ENCODE data around the gene DDX51. TPM values are rescaled to one million over a fixed set of nuclear protein-coding genes. Genes with fewer than 3 reads are reported as not detected.

Gene DDX51
- total and polyA plus RNA-seq, 2 donors (not counting 1 experiment from before 2014, with no cell fraction given) = 46.3 to 60.8 TPM

DNA sequence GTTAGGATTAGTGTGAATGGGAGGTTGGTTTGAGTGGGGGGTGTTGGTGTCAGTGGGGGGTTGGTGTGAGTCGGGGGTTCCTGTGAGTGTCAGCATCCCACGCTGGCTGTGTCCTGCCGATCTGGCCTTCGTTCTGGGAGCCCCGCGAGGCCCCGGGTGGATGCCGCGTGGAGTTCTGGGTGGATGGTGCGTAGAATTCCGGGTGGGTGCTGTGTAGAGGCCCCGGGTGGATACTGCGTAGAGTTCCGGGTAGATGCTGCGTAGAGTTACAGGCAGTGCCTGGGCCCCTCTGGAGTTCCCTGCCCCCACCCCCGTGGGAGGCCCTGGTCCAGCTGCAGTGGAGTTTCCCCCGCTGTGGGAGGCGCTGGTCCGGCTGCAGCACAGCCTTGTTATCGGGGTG lies 8.8 kb upstream of the DDX51 start:
- WGBS (ENCODE audit: insufficient coverage) = 96% methylated on average over 16 of the region's 20 CpGs
- no peak for DNase-seq

GRCh38 chr12:132152411-132152821 lies 8.3 kb upstream of the DDX51 start:
- DNase-seq = no peak
- POLR2A ChIA-PET = no interaction called here
- no peaks in the 10 kb centered on the region for H3K9me3 Mint-ChIP-seq (ENCODE audit: insufficient read depth)

More for the DNA sequence above, 8.8 kb upstream of the DDX51 start:
- Histone ChIP-seq H3K4me1 (ENCODE audit: control insufficient read depth in 2 of 2, insufficient read depth in 2 of 2, low read length in 2 of 2) (peaks cover 3 to 11% of the 10 kb centered on the region in 2 donors), H2AFZ (ENCODE audit: insufficient read depth, low read depth, low read length, poor library complexity, severe bottlenecking) (no peak overlapping the region), H3K27me3 (replicated peaks in 1 of 4; ENCODE audit: control extremely low read depth in 1 of 4, control insufficient read depth in 3 of 4, insufficient read depth in 4 of 4, low read length in 3 of 4) (no peaks in the 10 kb centered on the region), H3K4me3 (ENCODE audit: control extremely low read depth in 1 of 5, extremely low read depth in 1 of 5, insufficient read depth in 1 of 5, low read depth in 2 of 5, low read length in 4 of 5) (no peak overlapping the region), H3K9ac (ENCODE audit: low read length) (no peak overlapping the region), H3K9me3 (ENCODE audit: control extremely low read depth in 1 of 3, control insufficient read depth in 2 of 3, insufficient read depth in 1 of 3, low read length in 2 of 3) (no peaks in the 10 kb centered on the region), H3K79me2 (ENCODE audit: control insufficient read depth, insufficient read depth, low read length) (peaks cover 17% of the 10 kb centered on the region), H3K4me2 (replicated peaks; ENCODE audit: low read depth, low read length, poor library complexity, severe bottlenecking) (no peak overlapping the region), H3K27ac (ENCODE audit: low read length in 2 of 2) (no peak overlapping the region), H4K20me1 (ENCODE audit: control insufficient read depth, insufficient read depth, low read length, poor library complexity, severe bottlenecking) (peaks cover 13% of the 10 kb centered on the region), H3K36me3 (replicated peaks in 1 of 2; ENCODE audit: control extremely low read depth in 1 of 2, control insufficient read depth in 1 of 2, extremely low read depth in 1 of 2, insufficient read depth in 2 of 2, low read length in 1 of 2) (peaks cover 6 to 38% of the 10 kb centered on the region in 2 experiments)
- TF ChIP-seq, protein P1, sequence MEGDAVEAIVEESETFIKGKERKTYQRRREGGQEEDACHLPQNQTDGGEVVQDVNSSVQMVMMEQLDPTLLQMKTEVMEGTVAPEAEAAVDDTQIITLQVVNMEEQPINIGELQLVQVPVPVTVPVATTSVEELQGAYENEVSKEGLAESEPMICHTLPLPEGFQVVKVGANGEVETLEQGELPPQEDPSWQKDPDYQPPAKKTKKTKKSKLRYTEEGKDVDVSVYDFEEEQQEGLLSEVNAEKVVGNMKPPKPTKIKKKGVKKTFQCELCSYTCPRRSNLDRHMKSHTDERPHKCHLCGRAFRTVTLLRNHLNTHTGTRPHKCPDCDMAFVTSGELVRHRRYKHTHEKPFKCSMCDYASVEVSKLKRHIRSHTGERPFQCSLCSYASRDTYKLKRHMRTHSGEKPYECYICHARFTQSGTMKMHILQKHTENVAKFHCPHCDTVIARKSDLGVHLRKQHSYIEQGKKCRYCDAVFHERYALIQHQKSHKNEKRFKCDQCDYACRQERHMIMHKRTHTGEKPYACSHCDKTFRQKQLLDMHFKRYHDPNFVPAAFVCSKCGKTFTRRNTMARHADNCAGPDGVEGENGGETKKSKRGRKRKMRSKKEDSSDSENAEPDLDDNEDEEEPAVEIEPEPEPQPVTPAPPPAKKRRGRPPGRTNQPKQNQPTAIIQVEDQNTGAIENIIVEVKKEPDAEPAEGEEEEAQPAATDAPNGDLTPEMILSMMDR (IDR thresholded peaks at IDR 0.05) = no peak
- TF ChIP-seq EZH2 (IDR thresholded peaks at IDR 0.05; ENCODE audit: borderline replicate concordance, insufficient read depth, low read depth, low read length, poor library complexity, severe bottlenecking) = no peak
- Mint-ChIP-seq H3K9me3 (ENCODE audit: insufficient read depth) (no peaks in the 10 kb centered on the region), H3K4me3 (no peak overlapping the region), H3K27me3 (no peaks in the 10 kb centered on the region), H3K27ac (no peak overlapping the region), H3K4me1 (peaks cover 9% of the 10 kb centered on the region)
- ChIA-PET POLR2A (no interaction called here), CTCF (interaction anchor here (1.2 to 2.4 kb wide), 7 partner anchors 367 to 465 kb away, joined by 3 to 55 read pairs (median 8); partner anchors contain the start of gene P2RX2)
- no peak for ATAC-seq (ENCODE audit: low read depth)
- intact Hi-C loops (cut with micrococcal nuclease) = no loop called here

More at GRCh38 chr12:132152411-132152821, 8.3 kb upstream of the DDX51 start:
- Mint-ChIP-seq H3K27me3 (no peaks in the 10 kb centered on the region), H3K4me1 (peaks cover 9% of the 10 kb centered on the region), H3K27ac (no peak overlapping the region), H3K4me3 (no peak overlapping the region)
- no peak for ATAC-seq (ENCODE audit: low read depth)
- Histone ChIP-seq H3K79me2 (ENCODE audit: control insufficient read depth, insufficient read depth, low read length) (peaks cover 23% of the 10 kb centered on the region), H4K20me1 (ENCODE audit: control insufficient read depth, insufficient read depth, low read length, poor library complexity, severe bottlenecking) (peaks cover 17% of the 10 kb centered on the region), H3K9ac (ENCODE audit: low read length) (no peak overlapping the region), H3K4me2 (replicated peaks; ENCODE audit: low read depth, low read length, poor library complexity, severe bottlenecking) (no peak overlapping the region), H3K36me3 (replicated peaks in 1 of 2; ENCODE audit: control extremely low read depth in 1 of 2, control insufficient read depth in 1 of 2, extremely low read depth in 1 of 2, insufficient read depth in 2 of 2, low read length in 1 of 2) (peaks cover 1 to 38% of the 10 kb centered on the region in 2 experiments), H2AFZ (ENCODE audit: insufficient read depth, low read depth, low read length, poor library complexity, severe bottlenecking) (no peak overlapping the region), H3K27me3 (replicated peaks in 1 of 4; ENCODE audit: control extremely low read depth in 1 of 4, control insufficient read depth in 3 of 4, insufficient read depth in 4 of 4, low read length in 3 of 4) (no peaks in the 10 kb centered on the region), H3K27ac (ENCODE audit: low read length in 2 of 2) (no peak overlapping the region), H3K9me3 (ENCODE audit: control extremely low read depth in 1 of 3, control insufficient read depth in 2 of 3, insufficient read depth in 1 of 3, low read length in 2 of 3) (no peaks in the 10 kb centered on the region), H3K4me3 (ENCODE audit: control extremely low read depth in 1 of 5, extremely low read depth in 1 of 5, insufficient read depth in 1 of 5, low read depth in 2 of 5, low read length in 4 of 5) (no peak overlapping the region), H3K4me1 (ENCODE audit: control insufficient read depth in 2 of 2, insufficient read depth in 2 of 2, low read length in 2 of 2) (peaks cover 3 to 11% of the 10 kb centered on the region in 2 donors)
- CTCF ChIA-PET = interaction anchor here (1.1 to 1.7 kb wide), 2 partner anchors 262 to 465 kb away, joined by 3 to 8 read pairs; partner anchors contain the start of gene P2RX2
- intact Hi-C loops (cut with micrococcal nuclease) = no loop called here
- 96% methylated on average over 3 of the region's 9 CpGs for WGBS (ENCODE audit: insufficient coverage)
- no peak for TF ChIP-seq EZH2 (IDR thresholded peaks at IDR 0.05; ENCODE audit: borderline replicate concordance, insufficient read depth, low read depth, low read length, poor library complexity, severe bottlenecking)
- TF ChIP-seq, protein P1 (IDR thresholded peaks at IDR 0.05) = no peak

Data from B cell (primary cell).